ENCODE data around the gene ZNF366. TPM values are rescaled to one million over a fixed set of nuclear protein-coding genes. Genes with fewer than 3 reads are reported as not detected.

ZNF366 gene
- total RNA-seq, 1 donor from 2014 or later, result not detected

GRCh38 chr5:72415616-72416325, 91.4 kb downstream of the ZNF366 start:
- no peaks in the 10 kb centered on the region for H3K4me1 Mint-ChIP-seq (ENCODE audit: unreplicated experiment)
- H3K9me3 Mint-ChIP-seq (ENCODE audit: unreplicated experiment), result no peaks in the 10 kb centered on the region
- H3K4me3 Mint-ChIP-seq (ENCODE audit: unreplicated experiment), result no peak overlapping the region
- no peak for DNase-seq (ENCODE audit: extremely low spot score, unreplicated experiment)
- H3K27ac Mint-ChIP-seq (ENCODE audit: unreplicated experiment), result no peak overlapping the region
- peaks cover 2% of the 10 kb centered on the region for H3K36me3 Mint-ChIP-seq (ENCODE audit: unreplicated experiment)
- no peak for TF ChIP-seq CTCF (IDR thresholded peaks at IDR 0.05)
- no peaks in the 10 kb centered on the region for H3K27me3 Mint-ChIP-seq (ENCODE audit: unreplicated experiment)

- no peak overlapping the region for H3K4me3 Mint-ChIP-seq (ENCODE audit: unreplicated experiment)
- DNase-seq (ENCODE audit: extremely low spot score, unreplicated experiment), result no peak
- peak; percentile 53 for TF ChIP-seq CTCF (IDR thresholded peaks at IDR 0.05)
- H3K27ac Mint-ChIP-seq (ENCODE audit: unreplicated experiment), result no peak overlapping the region
- no peaks in the 10 kb centered on the region for H3K27me3 Mint-ChIP-seq (ENCODE audit: unreplicated experiment)
- no peaks in the 10 kb centered on the region for H3K36me3 Mint-ChIP-seq (ENCODE audit: unreplicated experiment)
- H3K4me1 Mint-ChIP-seq (ENCODE audit: unreplicated experiment), result peaks cover 4% of the 10 kb centered on the region
- no peaks in the 10 kb centered on the region for H3K9me3 Mint-ChIP-seq (ENCODE audit: unreplicated experiment)
Measured at GRCh38 chr5:72412283-72413055, 94.7 kb downstream of the ZNF366 start.

- Mint-ChIP-seq H3K9me3 (ENCODE audit: unreplicated experiment) (no peaks in the 10 kb centered on the region), H3K36me3 (ENCODE audit: unreplicated experiment) (no peaks in the 10 kb centered on the region), H3K27ac (ENCODE audit: unreplicated experiment) (no peak overlapping the region), H3K4me3 (ENCODE audit: unreplicated experiment) (no peak overlapping the region), H3K27me3 (ENCODE audit: unreplicated experiment) (no peaks in the 10 kb centered on the region), H3K4me1 (ENCODE audit: unreplicated experiment) (peaks cover 4% of the 10 kb centered on the region)
- no peak for TF ChIP-seq CTCF (IDR thresholded peaks at IDR 0.05)
- no peak for DNase-seq (ENCODE audit: extremely low spot score, unreplicated experiment)
Measured at GRCh38 chr5:72410688-72411295, 96.4 kb downstream of the ZNF366 start.

GRCh38 chr5:72408603-72409002, 98.6 kb downstream of the ZNF366 start:
- no peak for DNase-seq (ENCODE audit: extremely low spot score, unreplicated experiment)
- no peaks in the 10 kb centered on the region for H3K27me3 Mint-ChIP-seq (ENCODE audit: unreplicated experiment)
- no peaks in the 10 kb centered on the region for H3K9me3 Mint-ChIP-seq (ENCODE audit: unreplicated experiment)
- H3K4me3 Mint-ChIP-seq (ENCODE audit: unreplicated experiment), result no peak overlapping the region
- H3K4me1 Mint-ChIP-seq (ENCODE audit: unreplicated experiment), result peaks cover 7% of the 10 kb centered on the region
- no peak for TF ChIP-seq CTCF (IDR thresholded peaks at IDR 0.05)
- no peak overlapping the region for H3K27ac Mint-ChIP-seq (ENCODE audit: unreplicated experiment)
- H3K36me3 Mint-ChIP-seq (ENCODE audit: unreplicated experiment), result no peaks in the 10 kb centered on the region

GRCh38 chr5:72408127-72408526, 99.1 kb downstream of the ZNF366 start:
- no peaks in the 10 kb centered on the region for H3K9me3 Mint-ChIP-seq (ENCODE audit: unreplicated experiment)
- no peak overlapping the region for H3K4me3 Mint-ChIP-seq (ENCODE audit: unreplicated experiment)
- no peaks in the 10 kb centered on the region for H3K27me3 Mint-ChIP-seq (ENCODE audit: unreplicated experiment)
- H3K36me3 Mint-ChIP-seq (ENCODE audit: unreplicated experiment), result no peaks in the 10 kb centered on the region
- peaks cover 12% of the 10 kb centered on the region for H3K4me1 Mint-ChIP-seq (ENCODE audit: unreplicated experiment)
- DNase-seq (ENCODE audit: extremely low spot score, unreplicated experiment), result no peak
- no peak overlapping the region for H3K27ac Mint-ChIP-seq (ENCODE audit: unreplicated experiment)
- TF ChIP-seq CTCF (IDR thresholded peaks at IDR 0.05), result no peak

Data from osteocyte (in vitro differentiated cells).